HG03103 (cell line): ENCODE measurements around the gene CCDC137.
"Not testable (repeated sequence)": the region's sequence is repeated elsewhere in the genome, so short reads cannot be mapped to it uniquely, and the experiment has no call there.

Experiments used
- ATAC-seq: cut with Tn5 transposase; IDR thresholded peaks from one replicate; pipeline ENCODE4 v1.9.1; 2021; ENCODE audit warnings: low read depth; ENCODE audit not compliant: unreplicated experiment

CCDC137 gene

DNA sequence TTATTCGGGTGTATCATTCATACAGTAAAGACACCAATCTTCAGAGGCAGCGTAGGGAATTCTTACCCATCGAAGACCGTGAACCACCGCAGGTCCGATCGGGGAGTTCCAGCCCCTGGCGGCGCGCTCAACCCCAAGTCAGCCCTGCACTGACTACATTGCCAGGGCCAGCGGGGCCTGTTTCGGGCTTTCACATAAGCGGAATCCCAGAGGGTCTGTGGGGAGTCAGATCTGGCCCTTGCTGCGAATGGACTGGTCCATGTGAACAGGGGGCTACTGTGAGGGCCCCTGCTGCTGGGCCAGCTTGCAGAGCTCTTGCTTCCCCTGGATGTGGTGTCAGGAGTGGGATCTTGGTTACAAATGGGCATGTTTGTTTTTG lies 17.8 kb upstream of the CCDC137 start:
- no peak for ATAC-seq

DNA sequence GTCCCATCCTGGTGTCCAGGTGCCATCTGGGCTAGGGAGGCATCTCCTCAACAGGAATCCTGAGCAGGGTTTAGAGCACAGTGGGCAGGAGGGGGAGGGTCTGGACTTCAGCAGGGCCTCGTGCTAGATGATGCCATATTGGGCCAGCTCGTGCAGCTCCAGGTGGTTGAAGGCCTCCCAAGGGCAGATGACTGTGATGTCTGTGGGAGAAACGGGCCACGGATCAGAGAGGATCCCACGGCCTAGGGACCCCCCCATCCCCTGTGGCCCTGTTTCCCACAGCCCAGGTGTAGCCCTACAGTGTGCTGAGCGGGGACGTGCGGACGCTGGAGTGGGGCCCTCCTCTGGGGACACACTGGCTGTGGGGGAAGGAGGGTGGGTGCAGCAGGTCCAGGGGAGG lies 15.6 kb upstream of the CCDC137 start:
- ATAC-seq, result no peak

DNA sequence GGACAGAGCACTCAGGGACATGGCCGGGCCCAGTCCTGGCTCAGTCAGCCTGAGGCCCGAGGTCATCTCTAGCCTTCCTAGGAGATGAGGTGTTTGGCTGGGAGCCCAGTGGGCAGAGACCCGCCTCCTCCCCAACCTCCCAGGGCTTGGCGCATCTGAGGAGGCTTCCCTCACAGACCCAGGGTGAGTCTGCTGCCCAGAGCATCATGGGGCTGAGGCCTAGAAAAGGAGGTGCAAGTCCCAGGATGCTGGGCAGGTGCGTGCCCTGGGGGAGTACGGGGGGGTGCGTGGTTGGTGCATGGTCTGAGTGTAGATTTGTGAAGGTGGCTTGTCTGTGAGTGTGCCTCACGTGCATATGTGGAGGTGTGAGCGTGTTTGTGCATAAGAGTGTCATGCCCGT lies 14.8 kb upstream of the CCDC137 start:
- no peak for ATAC-seq

DNA sequence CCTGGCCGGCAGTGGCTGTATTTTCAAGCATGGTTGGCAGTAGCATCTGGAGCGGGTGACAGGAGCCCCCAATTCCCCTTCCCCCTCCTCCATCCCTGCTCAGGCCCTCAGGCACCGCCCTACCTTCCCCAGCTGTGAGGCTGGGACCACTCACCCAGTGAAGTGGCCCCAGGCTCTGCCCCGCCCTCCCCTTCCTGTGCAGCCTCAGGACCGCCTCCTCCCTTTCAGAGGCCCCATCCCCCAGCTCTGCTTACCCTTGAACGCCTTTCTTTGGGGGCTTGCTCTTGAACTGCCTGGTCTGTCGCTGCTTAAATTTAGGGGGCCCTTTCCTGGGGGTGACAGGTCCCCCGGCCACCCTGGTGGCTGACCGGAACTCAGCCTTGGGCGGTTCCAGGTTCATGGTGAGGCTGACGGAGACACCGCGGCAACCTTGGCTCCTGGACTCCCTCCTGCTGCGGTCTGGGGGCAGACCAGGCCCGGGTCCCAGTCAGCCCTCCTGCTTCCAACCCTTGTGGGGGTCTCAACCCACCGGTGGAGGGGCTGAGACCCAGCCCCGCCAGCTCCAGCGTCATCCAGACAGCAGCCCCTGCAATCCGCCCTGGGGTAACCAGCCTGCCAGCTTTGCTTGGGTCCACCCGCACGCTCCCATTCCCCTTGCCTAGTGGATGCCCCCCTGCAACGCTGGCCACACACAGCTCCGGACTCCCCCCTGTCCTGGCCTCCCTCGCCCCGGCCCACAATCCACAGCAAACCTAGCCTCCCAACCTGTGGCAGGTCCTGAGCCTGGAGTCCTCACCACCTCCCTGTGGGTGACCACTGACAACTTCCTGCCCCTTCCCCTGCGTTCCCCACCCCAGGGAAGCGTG lies 13.4 kb upstream of the CCDC137 start:
- ATAC-seq, result no peak

DNA sequence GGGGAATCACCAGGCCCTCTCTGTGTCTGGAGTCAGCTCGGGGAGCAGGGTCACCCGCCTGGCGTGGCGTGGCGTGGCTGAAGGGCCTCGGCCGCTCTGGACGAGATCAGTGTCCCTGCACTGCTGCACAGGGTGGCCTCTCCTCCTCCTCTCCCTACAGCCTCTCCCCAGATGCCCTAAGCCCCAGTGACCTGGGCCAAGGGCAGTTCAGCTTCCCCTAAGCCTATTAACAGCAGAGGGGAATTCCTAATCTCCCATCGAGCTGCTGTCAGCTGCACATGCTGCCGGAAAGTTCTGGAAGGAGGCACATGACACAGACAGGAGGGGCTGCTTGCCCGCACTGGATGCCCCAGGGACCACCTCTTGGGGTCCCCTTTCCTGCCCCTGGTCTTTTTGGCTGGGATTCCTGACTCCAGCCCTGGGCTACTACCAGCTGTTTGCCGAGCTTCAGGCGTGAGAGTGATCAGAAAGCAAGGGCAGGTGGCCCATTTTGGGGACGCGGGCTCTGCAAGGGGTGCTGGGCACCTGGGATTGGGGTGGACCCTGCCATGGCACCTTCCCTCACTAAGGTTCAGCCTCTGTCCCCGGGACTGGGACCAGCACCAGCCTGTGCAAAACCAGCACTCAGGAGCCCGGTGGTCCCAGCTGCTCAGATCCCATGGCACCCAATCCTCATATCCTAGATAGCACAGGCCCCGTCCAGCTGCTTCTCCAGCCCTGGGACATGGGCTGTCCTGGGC lies 11.0 kb upstream of the CCDC137 start:
- ATAC-seq, result no peak

DNA sequence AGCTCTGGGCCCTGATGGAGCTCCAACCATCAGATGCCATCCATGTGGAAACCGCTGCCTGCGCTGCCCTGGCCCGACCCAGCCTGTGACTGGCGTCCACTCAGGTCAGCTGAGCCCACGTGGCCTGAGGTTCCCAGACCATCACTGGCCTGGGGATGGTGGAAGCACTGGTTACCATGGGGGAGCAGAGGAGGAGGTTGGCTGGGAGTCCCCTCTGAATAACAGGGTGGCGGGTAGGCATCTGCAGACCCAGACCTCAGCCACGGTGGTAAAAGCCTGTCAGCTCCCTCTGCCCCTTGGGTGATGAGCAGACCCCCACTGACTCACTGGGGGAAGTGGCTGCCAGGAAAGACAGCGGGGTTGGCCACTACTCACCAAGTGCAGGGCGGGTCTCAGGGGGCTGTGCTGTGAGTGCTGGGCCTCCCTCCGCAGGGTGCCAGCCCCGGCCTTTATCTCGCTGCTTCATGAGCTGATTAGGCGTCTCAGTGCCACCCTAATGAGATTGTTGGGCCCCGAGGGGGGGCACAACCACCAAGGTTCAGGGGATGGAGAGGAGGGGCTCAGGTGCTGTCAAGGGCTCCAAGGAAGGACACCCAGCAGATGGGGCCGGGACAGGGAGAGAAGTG lies 10.3 kb upstream of the CCDC137 start, which contains the start of gene PDE6G:
Gene PDE6G (minus strand): TSS at position 425 of the 626 bp plus-strand sequence. CDS start 3,237 bp downstream, outside the sequence.
- ATAC-seq, result no peak

- no peak for ATAC-seq
Observed at GRCh38 chr17:81656835-81657234, 9.7 kb upstream of the CCDC137 start.

GRCh38 chr17:81659038-81659437 lies 7.5 kb upstream of the CCDC137 start:
- ATAC-seq, result no peak

GRCh38 chr17:81660441-81660840 lies 6.1 kb upstream of the CCDC137 start:
- ATAC-seq, result no peak

GRCh38 chr17:81662002-81662401 lies 4.5 kb upstream of the CCDC137 start:
- ATAC-seq, result no peak

- ATAC-seq, result no peak
Observed at GRCh38 chr17:81664051-81664470, 2.5 kb upstream of the CCDC137 start.

DNA sequence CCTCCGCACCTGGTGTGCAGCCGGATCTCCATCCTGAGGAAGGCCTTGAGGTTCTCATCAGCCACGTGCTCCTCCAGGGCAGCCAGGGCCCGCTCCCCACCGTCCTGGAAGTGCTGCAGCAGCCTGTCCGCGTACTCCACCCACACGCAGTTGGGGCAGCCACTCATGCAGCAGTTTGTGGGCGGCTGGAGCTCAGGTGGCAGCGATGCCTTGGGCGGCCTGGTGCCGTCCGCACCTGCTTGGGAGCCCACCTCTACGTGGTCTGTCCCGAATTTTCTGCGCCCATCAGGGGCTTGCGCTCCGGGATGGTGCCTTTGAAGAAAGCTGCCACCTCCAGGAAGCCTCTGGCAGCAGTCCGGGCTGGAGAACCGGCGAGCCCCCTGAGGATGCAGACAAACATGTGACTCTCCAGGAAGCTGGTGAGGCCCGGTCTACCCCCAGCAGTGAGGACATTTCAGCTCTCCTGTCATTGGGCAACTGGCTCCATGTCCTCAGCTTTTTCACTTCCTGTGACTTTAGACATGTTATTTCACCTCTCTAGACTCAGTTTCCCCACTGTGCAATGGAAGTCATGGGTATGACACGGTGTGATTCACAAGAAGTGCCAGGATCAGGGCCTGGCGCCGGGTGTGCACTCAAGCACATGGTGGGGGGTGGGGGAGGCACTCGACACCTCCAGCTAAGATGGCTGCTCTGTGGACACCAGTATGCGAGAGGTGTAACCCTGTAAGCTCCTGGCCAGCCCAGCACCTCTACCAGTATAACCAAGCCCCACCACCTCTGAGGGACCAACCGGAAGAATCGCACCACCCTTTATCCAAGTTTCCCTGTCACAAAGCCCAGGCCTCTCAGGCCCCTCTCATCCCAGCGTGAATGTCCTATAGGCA lies 1.1 kb upstream of the CCDC137 start:
- peak; percentile 17 for ATAC-seq

GRCh38 chr17:81666092-81666341 lies 520 bp upstream of the CCDC137 start:
- ATAC-seq, result peak; percentile 3

- ATAC-seq, result no peak
Observed at GRCh38 chr17:81667754-81668153, 1.2 kb downstream of the CCDC137 start.

- ATAC-seq, result no peak
Observed at GRCh38 chr17:81672504-81672903, 6.0 kb downstream of the CCDC137 start.

GRCh38 chr17:81672954-81673353 lies 6.4 kb downstream of the CCDC137 start:
- no peak for ATAC-seq

DNA sequence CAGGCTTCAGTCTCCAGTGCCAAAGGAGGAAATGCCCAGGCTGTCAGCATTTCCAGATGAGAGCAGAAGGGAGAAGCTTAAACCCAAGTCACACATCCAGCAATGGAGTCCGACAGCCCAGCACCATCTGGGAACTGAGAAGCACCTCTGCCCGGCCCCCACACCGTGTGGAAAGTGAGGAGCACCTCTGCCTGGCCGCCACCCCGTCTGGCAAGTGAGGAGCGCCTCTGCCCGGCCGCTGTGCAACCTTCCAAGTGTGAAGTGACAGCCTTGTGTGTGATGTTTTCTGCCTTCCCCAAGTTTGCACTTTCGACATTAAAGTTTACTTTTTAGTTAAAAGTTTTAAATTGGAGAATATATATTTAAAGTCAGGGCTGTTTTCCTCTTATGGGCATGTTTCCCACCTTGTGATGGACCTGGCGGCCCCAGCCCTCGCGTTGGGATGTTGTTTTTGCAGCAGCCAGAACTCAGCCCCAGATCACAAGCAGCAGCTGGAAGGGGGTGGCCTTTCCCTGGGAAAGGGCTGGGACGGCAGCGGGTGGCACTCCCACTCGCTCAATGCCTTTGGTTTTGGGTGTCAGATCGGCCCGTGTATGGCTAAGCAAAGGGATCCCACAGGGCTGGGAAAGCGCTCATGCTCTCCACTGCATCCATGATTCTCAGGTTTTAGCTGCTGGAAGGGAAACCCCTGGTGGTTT lies 7.2 kb downstream of the CCDC137 start:
- ATAC-seq, result no peak

- ATAC-seq, result not testable (repeated sequence)
Observed at GRCh38 chr17:81675515-81676221, 9.1 kb downstream of the CCDC137 start.

- ATAC-seq, result no peak
Observed at GRCh38 chr17:81676906-81677305, 10.4 kb downstream of the CCDC137 start.
